Loucy (cell line): ENCODE measurements around the gene ATP10A.

Experiments used
- H2AFZ ChIP-seq: fragments of 200-600 bp; sonication (generic); 2 replicates; pipeline ENCODE4 v1.6.0; 2016; ENCODE audit warnings: antibody characterized with exemption, mild to moderate bottlenecking, low read length, moderate library complexity
- H3F3A ChIP-seq: fragments of 200-600 bp; 2 replicates; pipeline ENCODE4 v1.6.0; 2016; ENCODE audit warnings: antibody characterized with exemption, low read depth, mild to moderate bottlenecking
- H3K27me3 ChIP-seq: fragments of 200-600 bp; sonication (generic); 2 replicates; pipeline ENCODE4 v1.6.1; 2014; ENCODE audit warnings: low read length, mild to moderate bottlenecking; ENCODE audit not compliant: insufficient read depth, poor library complexity, severe bottlenecking
- H3K36me3 ChIP-seq: fragments of 200-600 bp; sonication (generic); 2 replicates; pipeline ENCODE4 v1.6.1; 2016; ENCODE audit warnings: low read length; ENCODE audit not compliant: insufficient read depth
- H3K4me1 ChIP-seq: fragments of 200-600 bp; sonication (generic); 2 replicates; pipeline ENCODE4 v1.5.1; 2014; ENCODE audit warnings: low read length, mild to moderate bottlenecking; ENCODE audit not compliant: insufficient read depth, poor library complexity, severe bottlenecking
- H3K4me2 ChIP-seq: fragments of 200-600 bp; sonication (generic); 2 replicates; pipeline ENCODE4 v1.6.0; 2014; ENCODE audit warnings: antibody characterized with exemption, low read length, low read depth, mild to moderate bottlenecking; ENCODE audit not compliant: poor library complexity, severe bottlenecking
- H3K4me3 ChIP-seq: fragments of 200-600 bp; sonication (generic); 2 replicates; pipeline ENCODE4 v1.5.1; 2014; ENCODE audit warnings: low read length, mild to moderate bottlenecking, mixed read lengths; ENCODE audit not compliant: poor library complexity, severe bottlenecking
- H3K79me2 ChIP-seq: fragments of 200-600 bp; sonication (generic); 2 replicates; pipeline ENCODE4 v1.6.1; 2014; ENCODE audit warnings: low read length; ENCODE audit not compliant: insufficient read depth
- H3K9ac ChIP-seq: fragments of 200-600 bp; sonication (generic); 2 replicates; pipeline ENCODE4 v1.6.0; 2014; ENCODE audit warnings: mild to moderate bottlenecking, low read depth, low read length, moderate library complexity; ENCODE audit not compliant: poor library complexity, severe bottlenecking
- H3K9me2 ChIP-seq: fragments of 200-600 bp; sonication (generic); replicated peaks from 2 replicates; pipeline ENCODE4 v1.6.1; 2016; ENCODE audit warnings: low read depth, low read length, mixed read lengths
- H3K9me3 ChIP-seq: fragments of 200-600 bp; sonication (generic); 2 replicates; pipeline ENCODE4 v1.6.1; 2014; ENCODE audit warnings: mild to moderate bottlenecking, antibody characterized with exemption, low read length, low read depth; ENCODE audit not compliant: insufficient read depth
- H4K20me1 ChIP-seq: fragments of 200-600 bp; sonication (generic); 2 replicates; pipeline ENCODE4 v1.6.0; 2014; ENCODE audit warnings: antibody characterized with exemption, low read length, mild to moderate bottlenecking; ENCODE audit not compliant: insufficient read depth, poor library complexity, severe bottlenecking
- CTCF ChIP-seq: fragments of 200-600 bp; sonication (generic); conservative IDR thresholded peaks from 2 replicates; pipeline ENCODE4 v1.5.1; 2014; ENCODE audit warnings: mild to moderate bottlenecking, antibody characterized with exemption, low read length
- EZH2phosphoT487 ChIP-seq: fragments of 200-600 bp; IDR thresholded peaks from 2 replicates; pipeline ENCODE4 v1.6.1; 2018; ENCODE audit warnings: antibody characterized with exemption, mild to moderate bottlenecking, moderate library complexity, borderline replicate concordance

Gene ATP10A

GRCh38 chr15:25797511-25797935 is 65.6 kb downstream of the ATP10A start:
- Histone ChIP-seq H3K4me1 (no peaks in the 10 kb centered on the region), H3K9ac (no peak overlapping the region), H3F3A (no peaks in the 10 kb centered on the region), H3K79me2 (no peaks in the 10 kb centered on the region), H3K9me2 (no peaks in the 10 kb centered on the region), H3K9me3 (peaks cover 14% of the 10 kb centered on the region; the same call in 1 of the 2 replicates), H3K4me2 (no peak overlapping the region), H3K4me3 (no peak overlapping the region), H3K27me3 (no peaks in the 10 kb centered on the region), H4K20me1 (no peaks in the 10 kb centered on the region), H2AFZ (no peak overlapping the region), H3K36me3 (no peaks in the 10 kb centered on the region)
- TF ChIP-seq EZH2phosphoT487 (no peak), CTCF (no peak)

GRCh38 chr15:25797035-25797434 is 66.1 kb downstream of the ATP10A start:
- no peaks in the 10 kb centered on the region for H3K9me2 ChIP-seq
- no peaks in the 10 kb centered on the region for H3K36me3 ChIP-seq
- no peak for TF ChIP-seq EZH2phosphoT487
- no peak for TF ChIP-seq CTCF
- H3K9ac ChIP-seq = no peak overlapping the region
- H3K4me3 ChIP-seq = no peak overlapping the region
- no peaks in the 10 kb centered on the region for H3F3A ChIP-seq
- no peaks in the 10 kb centered on the region for H3K27me3 ChIP-seq
- H3K4me2 ChIP-seq = no peak overlapping the region
- no peak overlapping the region for H2AFZ ChIP-seq
- H3K4me1 ChIP-seq = no peaks in the 10 kb centered on the region
- H3K9me3 ChIP-seq = peaks cover 14% of the 10 kb centered on the region; the same call in 1 of the 2 replicates
- no peaks in the 10 kb centered on the region for H4K20me1 ChIP-seq
- no peaks in the 10 kb centered on the region for H3K79me2 ChIP-seq

GRCh38 chr15:25796395-25796794 is 66.7 kb downstream of the ATP10A start:
- Histone ChIP-seq H3K9me3 (peaks cover 10% of the 10 kb centered on the region; the same call in 1 of the 2 replicates), H3K4me1 (no peaks in the 10 kb centered on the region), H3K79me2 (no peaks in the 10 kb centered on the region), H3K36me3 (no peaks in the 10 kb centered on the region), H4K20me1 (no peaks in the 10 kb centered on the region), H2AFZ (no peak overlapping the region), H3F3A (no peaks in the 10 kb centered on the region), H3K9ac (no peak overlapping the region), H3K9me2 (no peaks in the 10 kb centered on the region), H3K4me3 (no peak overlapping the region), H3K27me3 (no peaks in the 10 kb centered on the region), H3K4me2 (no peak overlapping the region)
- no peak for TF ChIP-seq CTCF
